Muscle of back (tissue), 11 donors: ENCODE measurements around the gene GPR39. TPM values are rescaled to one million over a fixed set of nuclear protein-coding genes. Genes with fewer than 3 reads are reported as not detected.
"Not testable (repeated sequence)": the region's sequence is repeated elsewhere in the genome, so short reads cannot be mapped to it uniquely, and the experiment has no call there.

Experiments
- DNase-seq, 3 donors: peaks; one replicate each; pipeline versions ENCODE4 v3.0.0 to v3.0.0-alpha.2; 2013
- polyA plus RNA-seq, 10 donors: library from polyadenylated mRNA; unstranded; fragments of 120-200 nt; gene quantifications; one replicate each; pipeline ENCODE4 v1.2.1, GENCODE V29; 2013; ENCODE audit not compliant: insufficient read length in 10 of 10

GPR39 gene
- polyA plus RNA-seq, 10 donors = 0.08 to 0.27 (median 0.16) TPM; not detected in 1

DNA sequence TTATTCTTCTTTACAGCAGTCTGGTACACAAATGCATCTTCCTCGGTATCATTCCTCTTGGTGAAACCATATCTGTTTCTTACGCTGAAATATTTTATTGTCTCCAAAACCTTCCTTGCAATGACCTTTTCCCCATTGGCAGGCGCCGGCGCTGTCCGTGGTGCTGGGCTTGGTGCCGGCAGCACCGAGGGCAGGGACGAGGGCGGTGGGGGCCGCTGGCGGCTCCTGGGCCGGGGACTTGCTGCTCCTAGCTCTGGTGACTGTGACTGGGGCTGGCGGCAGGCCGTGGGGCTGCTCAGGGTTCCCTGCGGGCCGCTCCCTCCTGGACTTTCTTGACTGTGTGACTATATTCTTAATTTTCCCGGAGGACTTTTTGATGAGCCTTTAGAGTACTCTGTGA is 72.5 kb downstream of the GPR39 start:
- peak; percentile 12 to 45 (median 19) for DNase-seq

GRCh38 chr2:132495881-132496280 is 79.3 kb downstream of the GPR39 start:
- no peak for DNase-seq

DNA sequence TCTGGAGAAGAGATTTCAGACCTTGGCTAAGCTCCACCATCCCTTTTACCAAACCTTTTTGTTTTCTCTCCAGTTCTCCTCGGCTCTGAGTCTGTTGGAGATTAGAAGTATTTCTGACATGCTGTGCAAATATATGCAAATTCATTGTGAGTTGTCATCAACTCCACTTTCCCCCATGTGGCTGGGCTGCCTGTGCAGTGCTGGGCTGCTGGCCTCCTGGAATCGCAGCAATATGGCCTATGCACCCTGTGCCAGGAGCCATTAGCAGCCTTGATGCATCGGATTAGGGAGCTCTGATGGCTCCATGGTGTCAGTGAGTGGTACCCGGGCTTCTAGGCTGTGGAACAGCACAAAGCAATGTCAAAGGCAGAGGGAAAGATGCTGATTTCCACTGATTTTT is 80.0 kb downstream of the GPR39 start:
- DNase-seq = no peak

GRCh38 chr2:132497591-132497990 is 81.0 kb downstream of the GPR39 start:
- DNase-seq = no peak

DNA sequence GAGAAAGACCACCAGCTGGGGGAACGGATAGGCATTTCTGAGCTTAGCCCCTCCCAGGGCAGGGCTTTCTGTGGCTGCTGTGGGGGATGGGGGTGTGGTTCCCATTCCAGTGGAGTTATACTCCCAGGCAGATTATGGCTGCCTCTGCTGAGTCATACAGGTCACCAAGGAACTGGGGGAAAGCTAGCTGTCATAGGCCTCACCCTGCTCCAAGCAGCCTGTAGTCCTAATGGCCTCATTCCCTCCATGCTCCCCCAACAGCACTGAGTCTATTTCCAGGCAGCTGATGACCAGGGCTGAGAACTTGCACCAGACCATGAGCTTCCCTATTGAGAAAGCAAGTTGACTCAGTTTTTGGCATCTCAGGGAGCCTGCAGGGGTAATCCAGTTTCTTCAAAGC is 87.1 kb downstream of the GPR39 start:
- no peak for DNase-seq

DNA sequence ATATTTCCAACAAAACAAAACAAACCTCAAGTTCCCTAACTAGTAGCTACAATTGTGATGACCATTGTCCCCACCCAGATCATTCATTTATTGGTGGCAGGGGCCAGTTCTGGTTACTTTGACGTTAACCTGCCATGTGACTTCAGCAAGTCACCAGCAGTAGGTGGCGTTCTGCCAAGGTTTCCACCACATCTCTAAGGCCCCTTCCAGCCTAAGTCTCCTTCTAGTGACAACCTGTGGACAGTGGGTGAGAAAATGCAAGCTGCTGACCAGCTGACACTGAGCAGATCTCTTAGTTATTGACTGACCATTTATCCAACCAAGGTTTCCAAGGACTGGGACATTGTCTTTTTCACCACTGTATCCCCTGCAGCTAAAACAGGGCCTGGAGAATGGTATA is 98.4 kb downstream of the GPR39 start:
- no peak for DNase-seq

DNA sequence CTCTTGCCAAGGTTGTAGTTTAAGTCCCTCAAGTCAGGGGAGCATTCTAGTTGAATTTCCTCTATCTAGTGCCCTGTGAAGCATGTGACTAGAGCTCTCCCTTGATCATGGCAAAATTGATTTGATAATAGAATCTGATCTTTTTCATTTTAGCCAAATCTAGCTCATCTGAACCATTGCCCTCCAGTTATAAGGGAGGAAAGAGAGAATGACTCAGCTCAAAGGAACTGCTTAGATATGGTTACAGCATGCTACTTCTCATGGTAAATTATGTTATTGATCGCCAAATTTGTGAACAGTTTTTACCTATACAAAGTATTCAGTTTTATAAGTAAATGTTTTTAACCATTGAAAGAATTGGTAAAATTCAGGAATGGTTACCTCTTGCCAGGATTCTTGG is 100.8 kb downstream of the GPR39 start:
- no peak for DNase-seq

GRCh38 chr2:132518302-132518701 is 101.7 kb downstream of the GPR39 start:
- DNase-seq = no peak

DNA sequence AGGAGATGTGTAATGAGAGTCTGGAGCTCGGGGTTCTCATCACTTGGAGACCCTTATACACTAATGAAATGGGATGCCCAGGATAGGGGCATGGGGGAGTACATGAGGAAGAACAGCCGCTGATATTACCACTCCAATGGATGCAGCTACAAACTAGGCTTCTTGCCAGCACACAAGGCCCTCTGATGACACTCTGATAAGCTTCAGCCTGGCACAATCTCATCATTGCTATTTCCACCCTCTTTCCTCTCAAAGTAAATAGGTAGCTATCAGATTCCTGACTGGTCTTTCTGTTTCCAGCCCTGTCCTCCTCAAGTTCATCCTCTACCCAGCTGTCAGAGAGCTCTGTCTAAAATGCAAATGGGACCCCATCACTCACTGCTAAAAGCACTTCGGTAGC is 103.0 kb downstream of the GPR39 start:
- no peak for DNase-seq

DNA sequence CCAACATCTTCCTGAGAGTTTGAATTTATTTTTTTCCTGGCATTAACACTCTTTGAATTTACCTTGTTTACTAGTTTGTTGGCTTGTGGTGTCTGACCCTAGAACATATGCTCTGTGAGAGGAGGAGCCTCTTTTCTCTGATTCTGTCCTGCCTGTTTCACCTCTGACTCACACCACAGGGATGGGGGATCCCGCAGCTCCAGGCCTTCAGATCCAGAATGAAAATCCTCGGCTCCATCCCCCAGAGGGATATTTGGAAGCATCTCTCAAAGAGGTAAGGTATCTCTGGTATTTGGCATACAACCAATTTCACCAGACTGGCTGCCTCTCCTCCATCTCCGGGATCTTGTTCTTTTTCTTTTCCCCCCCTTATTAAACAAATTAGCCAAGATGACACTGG is 104.7 kb downstream of the GPR39 start:
- DNase-seq = peak in 1 of 3 donors; percentile 31

DNA sequence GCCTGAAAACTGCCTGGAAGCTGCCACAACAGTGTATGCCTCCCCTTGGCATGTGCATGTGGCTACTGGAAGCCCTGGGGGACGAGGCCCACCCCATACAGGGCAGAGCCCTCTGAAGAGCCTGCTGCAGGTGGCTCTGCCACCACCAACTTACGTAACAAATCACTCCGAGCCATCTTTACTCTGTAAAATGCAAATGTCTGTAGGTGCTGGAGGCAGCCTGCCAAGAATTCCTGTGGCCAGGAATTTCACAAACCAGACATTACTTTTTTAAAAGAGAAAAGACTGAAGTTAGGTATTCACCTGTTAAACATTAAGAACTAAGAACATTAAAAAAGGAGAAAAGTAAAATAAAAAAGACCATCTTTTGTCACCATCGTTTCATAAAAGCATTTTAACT is 106.3 kb downstream of the GPR39 start:
- DNase-seq = no peak

DNA sequence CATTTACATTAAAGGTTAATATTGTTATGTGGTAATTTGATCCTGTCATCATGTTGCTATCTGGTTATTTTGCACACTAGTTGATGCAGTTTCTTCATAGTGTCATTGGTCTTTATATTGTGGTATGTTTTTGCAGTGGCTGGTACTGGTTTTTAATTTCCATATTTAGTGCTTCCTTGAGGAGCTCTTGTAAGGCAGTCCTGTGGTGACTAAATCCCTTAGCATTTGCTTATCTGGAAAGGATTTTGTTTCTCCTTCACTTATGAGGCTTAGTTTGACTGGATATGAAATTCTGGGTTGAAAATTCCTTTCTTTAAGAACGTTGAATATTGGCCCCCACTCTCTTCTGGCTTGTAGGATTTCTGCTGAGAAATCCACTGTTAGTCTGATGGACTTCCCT is 120.5 kb downstream of the GPR39 start:
- not testable (repeated sequence) for DNase-seq

GRCh38 chr2:132538331-132538855 is 121.8 kb downstream of the GPR39 start:
- no peak for DNase-seq

DNA sequence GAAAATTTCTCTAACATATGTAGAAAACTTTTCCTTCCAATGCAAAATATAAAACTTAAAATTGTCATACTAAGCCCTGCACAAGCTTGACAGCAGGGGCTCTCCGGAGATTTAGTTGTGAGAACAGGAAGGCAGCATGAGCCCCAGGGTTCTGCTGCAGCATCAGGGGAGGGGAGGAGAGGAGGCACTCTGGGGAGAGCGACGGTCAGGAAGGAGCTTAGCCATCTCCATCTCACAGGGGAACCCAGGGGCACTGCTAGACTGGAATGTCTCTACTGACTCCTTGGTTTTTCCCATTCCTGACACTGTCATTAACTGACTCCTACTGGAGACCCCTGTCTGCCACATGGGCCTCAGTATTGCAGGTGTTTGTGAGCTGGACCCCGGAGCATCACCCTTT is 123.6 kb downstream of the GPR39 start:
- DNase-seq = no peak

DNA sequence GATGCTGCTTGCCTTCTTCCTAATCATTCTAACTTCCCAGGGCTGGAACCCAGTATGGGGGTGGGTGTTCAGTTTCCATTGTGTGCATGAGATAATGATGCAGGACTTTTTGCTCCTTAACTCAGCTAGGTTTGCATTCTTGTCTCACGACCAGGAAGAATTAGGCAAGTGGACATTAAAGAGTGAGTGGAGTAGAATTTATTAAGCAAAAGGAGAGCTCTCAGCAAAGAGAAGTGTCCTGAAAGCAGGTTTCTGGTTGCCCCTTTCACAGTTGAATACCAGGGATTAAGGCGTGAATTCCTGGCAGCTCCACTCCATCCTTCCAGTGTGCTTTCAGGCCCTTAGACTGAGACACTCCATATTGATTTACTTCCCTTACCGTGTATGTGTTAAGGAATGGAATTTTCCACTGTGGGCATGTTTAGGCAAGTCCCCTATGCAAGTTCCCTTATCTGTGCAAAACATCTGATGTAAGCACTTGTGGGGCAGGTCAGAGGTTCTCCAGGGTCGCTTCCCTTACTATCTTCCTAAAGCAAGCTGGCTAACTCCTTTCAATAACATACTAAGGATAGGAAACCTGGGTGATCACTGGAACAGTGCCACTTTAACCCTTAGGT is 126.5 kb downstream of the GPR39 start:
- no peak for DNase-seq

DNA sequence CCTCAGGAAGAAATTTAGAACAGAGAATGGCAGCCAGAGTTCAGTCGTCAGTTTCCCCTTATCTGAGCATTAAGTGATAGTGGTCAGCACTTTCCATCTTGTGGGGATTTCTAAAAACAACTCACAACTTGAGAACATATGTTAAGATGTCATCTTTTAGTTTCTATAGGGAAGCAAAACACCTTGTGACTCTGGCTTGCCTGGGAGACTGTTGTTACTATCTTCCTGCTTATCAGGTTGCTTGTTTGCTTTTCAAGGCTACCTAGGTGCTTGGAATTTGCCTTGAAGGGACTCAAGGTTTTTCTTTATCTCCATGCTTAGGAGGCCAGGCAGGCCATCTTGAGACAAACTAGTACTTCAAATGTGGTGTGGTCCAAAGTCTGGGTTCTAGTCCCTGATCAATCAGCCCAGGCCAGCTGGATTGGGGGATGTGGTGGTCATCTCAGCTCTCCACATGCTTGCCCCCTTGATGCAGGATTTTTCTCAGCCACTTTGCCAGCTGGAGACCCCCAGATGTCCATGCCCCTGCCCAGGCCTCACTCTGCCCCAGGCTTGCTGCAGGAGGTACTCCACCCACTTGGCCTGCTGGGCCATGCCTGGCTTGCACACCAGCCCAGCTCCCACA is 127.5 kb downstream of the GPR39 start:
- no peak for DNase-seq

- DNase-seq = peak; percentile 73 to 88 (median 84)
Observed at GRCh38 chr2:132547090-132547687, 130.6 kb downstream of the GPR39 start.

- DNase-seq = no peak
Observed at GRCh38 chr2:132549935-132550670, 133.5 kb downstream of the GPR39 start.

DNA sequence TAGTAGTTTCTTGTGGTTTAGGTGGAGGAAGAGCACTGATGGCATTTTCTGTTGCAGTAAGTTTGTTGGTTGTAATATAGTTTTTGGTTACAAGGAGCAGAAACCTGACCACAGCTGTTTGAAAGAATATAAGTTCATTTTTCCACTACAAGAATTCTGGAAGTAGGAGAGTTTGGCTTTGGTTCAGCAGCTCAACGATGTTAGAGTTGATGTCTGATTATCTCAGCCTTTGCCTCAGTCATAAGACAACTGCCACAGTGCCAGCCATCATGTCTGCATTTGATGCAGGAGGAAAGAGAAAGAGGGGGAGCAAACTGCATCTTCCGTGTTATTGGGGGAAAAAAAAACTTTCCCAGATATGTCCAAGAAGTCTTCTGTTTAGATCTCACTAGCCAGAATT is 134.3 kb downstream of the GPR39 start:
- peak in 2 of 3 donors; percentile 10 to 26 for DNase-seq

DNA sequence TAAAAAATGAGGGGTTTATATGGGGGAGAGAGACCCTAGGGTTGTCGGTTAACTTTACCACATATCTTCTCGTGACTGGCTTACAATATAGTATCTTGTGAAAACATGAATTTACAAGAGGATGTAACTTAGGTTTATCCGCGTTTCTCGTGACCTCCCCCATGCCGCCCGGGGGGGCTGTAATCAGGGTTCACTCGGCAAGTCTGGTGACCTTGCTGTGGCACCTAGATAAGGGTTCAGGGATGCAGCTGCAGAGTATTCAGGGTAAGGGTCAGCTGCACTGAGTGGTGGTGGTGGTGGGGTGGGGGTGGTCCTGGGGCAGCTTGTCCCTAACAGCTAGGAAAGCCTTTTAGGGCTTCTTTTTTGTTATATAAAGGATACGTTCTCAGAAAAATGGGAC is 141.1 kb downstream of the GPR39 start:
- no peak for DNase-seq

DNA sequence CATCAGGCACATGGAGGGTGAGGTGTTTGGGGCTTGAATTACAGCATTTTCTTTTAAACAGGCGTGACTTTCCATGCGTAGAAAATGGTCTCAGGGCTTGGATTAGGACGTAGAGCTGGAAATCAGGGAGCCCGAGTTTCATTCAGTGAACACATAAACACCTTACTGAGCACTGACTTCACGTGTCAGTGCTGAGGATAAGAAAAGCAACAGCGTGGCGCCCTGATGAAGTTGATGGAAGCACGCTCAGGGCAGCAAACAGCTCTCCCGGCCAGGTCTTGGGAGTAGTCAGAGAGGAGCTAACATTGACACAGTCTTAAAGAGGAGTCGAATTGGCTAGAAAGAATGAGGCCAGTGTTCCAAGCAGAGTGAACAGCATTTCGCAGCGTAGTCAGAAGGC is 142.7 kb downstream of the GPR39 start:
- DNase-seq = no peak

DNA sequence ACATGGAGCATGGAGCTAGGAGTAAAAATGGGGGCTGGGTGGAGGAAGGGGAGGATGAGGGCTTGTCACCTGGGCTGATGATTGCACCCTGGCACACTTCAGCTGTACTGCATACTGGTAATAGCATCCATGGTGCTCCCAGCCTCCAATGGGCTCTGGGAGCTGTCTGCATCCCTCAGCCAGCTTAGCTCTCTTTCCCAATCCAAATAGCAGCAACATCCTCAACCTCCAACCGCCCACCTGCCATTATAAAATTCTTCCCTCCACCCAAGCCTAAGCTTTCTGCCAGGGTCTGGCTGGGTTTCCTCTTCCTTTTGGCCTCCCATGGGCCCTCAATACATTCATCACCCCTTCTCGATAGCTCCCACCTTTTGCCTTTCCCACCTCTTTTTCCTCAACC is 143.3 kb downstream of the GPR39 start:
- DNase-seq = no peak

DNA sequence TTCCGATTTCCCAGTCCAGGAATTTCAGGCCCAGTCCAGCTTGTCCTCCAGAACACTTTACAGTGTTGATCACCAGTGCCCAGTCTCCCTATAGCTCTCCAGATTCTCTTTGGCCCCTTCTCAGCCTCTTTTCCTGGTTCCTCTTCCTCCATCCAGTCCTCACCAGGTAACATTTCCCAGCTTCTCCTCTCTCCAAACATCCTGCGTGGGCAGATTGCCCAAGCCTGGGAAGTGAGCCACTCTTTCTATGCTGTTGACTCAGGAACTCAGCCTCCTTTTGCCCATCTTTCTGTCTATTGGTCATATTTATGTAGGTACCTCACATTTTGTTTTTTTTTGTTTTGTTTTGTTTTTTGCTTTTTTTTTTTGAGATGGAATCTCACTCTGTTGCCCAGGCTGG is 144.0 kb downstream of the GPR39 start:
- no peak for DNase-seq
